ENCODE data around the gene ADCY5.

DNA sequence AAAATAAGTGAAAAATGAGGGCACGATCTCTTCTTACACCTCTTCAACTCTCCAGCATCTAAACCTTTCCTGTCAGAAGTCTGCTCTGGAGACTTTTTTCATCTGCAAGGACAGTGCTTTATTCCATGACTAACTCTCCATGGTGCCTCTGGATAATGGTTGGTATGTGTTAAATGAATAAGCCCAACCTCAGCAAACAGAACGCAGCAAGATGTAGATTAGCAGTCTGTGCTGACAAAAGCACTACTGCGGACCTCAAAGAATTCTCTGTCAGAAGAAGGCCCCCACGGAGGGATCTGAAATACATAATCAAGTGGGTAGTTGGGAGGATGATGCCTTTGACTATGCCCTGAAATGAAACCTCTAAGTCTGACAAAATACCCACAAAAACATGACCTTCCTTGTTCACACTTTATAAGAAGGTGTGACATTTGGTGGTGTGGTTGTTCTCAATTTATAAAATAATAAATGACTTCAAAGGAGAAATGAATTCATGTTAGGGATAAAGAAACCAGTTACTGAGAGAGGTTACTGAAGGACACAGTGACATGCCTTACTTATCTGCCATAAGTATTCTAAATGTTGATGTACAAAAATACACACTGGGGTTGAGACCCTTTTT lies 43.2 kb upstream of the ADCY5 start:
- no peak for TF ChIP-seq EP300 (IDR thresholded peaks at IDR 0.05)
- TF ChIP-seq, protein P1, sequence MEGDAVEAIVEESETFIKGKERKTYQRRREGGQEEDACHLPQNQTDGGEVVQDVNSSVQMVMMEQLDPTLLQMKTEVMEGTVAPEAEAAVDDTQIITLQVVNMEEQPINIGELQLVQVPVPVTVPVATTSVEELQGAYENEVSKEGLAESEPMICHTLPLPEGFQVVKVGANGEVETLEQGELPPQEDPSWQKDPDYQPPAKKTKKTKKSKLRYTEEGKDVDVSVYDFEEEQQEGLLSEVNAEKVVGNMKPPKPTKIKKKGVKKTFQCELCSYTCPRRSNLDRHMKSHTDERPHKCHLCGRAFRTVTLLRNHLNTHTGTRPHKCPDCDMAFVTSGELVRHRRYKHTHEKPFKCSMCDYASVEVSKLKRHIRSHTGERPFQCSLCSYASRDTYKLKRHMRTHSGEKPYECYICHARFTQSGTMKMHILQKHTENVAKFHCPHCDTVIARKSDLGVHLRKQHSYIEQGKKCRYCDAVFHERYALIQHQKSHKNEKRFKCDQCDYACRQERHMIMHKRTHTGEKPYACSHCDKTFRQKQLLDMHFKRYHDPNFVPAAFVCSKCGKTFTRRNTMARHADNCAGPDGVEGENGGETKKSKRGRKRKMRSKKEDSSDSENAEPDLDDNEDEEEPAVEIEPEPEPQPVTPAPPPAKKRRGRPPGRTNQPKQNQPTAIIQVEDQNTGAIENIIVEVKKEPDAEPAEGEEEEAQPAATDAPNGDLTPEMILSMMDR (IDR thresholded peaks at IDR 0.05), result no peak
- no peak for TF ChIP-seq POLR2A (IDR thresholded peaks at IDR 0.05)
